ENCODE measurements around the gene KCNE3. TPM values are rescaled to one million over a fixed set of nuclear protein-coding genes. Genes with fewer than 3 reads are reported as not detected.
A peak's percentile ranks its signal among the peaks of the same experiment; 100 is the strongest.

Gene KCNE3
- total and polyA plus RNA-seq, 2 donors from 2014 or later: 15.9 to 19.2 TPM

- H3K4me3 ChIP-seq (ENCODE audit: low read length in 3 of 3): no peak overlapping the region
- no peaks in the 10 kb centered on the region for H3K36me3 ChIP-seq (ENCODE audit: control insufficient read depth in 2 of 3, insufficient read depth in 3 of 3, low read length in 3 of 3)
- DNase-seq: no peak
- TF ChIP-seq, protein P1, sequence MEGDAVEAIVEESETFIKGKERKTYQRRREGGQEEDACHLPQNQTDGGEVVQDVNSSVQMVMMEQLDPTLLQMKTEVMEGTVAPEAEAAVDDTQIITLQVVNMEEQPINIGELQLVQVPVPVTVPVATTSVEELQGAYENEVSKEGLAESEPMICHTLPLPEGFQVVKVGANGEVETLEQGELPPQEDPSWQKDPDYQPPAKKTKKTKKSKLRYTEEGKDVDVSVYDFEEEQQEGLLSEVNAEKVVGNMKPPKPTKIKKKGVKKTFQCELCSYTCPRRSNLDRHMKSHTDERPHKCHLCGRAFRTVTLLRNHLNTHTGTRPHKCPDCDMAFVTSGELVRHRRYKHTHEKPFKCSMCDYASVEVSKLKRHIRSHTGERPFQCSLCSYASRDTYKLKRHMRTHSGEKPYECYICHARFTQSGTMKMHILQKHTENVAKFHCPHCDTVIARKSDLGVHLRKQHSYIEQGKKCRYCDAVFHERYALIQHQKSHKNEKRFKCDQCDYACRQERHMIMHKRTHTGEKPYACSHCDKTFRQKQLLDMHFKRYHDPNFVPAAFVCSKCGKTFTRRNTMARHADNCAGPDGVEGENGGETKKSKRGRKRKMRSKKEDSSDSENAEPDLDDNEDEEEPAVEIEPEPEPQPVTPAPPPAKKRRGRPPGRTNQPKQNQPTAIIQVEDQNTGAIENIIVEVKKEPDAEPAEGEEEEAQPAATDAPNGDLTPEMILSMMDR (IDR thresholded peaks at IDR 0.05; ENCODE audit: borderline replicate concordance, extremely low read depth, insufficient read depth): no peak
- H3K4me1 ChIP-seq (ENCODE audit: control insufficient read depth in 2 of 3, insufficient read depth in 2 of 3, low read depth in 1 of 3, low read length in 3 of 3): peaks cover 0 to 19% (median 7%) of the 10 kb centered on the region in 3 donors
- H3K27ac ChIP-seq (ENCODE audit: low read depth in 2 of 2, low read length in 2 of 2): no peak overlapping the region
- intact Hi-C loops (cut with DNase I): no loop called here
- no peak for FAIRE-seq
- H3K9ac ChIP-seq (ENCODE audit: low read length in 3 of 3): no peak overlapping the region
- no peaks in the 10 kb centered on the region for H3K9me3 ChIP-seq (ENCODE audit: control insufficient read depth in 2 of 3, insufficient read depth in 1 of 3, low read length in 3 of 3)
- no peaks in the 10 kb centered on the region for H3K27me3 ChIP-seq (ENCODE audit: control insufficient read depth, insufficient read depth, low read length)
Measured at GRCh38 chr11:74468936-74469335, 1.6 kb upstream of the KCNE3 start.

- intact Hi-C loops (cut with DNase I): no loop called here
- Histone ChIP-seq H3K9ac (ENCODE audit: low read length in 3 of 3) (no peak overlapping the region), H3K27ac (ENCODE audit: low read depth in 2 of 2, low read length in 2 of 2) (no peak overlapping the region), H3K27me3 (ENCODE audit: control insufficient read depth, insufficient read depth, low read length) (no peaks in the 10 kb centered on the region), H3K9me3 (ENCODE audit: control insufficient read depth in 2 of 3, insufficient read depth in 1 of 3, low read length in 3 of 3) (no peaks in the 10 kb centered on the region), H3K4me1 (ENCODE audit: control insufficient read depth in 2 of 3, insufficient read depth in 2 of 3, low read depth in 1 of 3, low read length in 3 of 3) (peaks cover 0 to 19% (median 7%) of the 10 kb centered on the region in 3 donors), H3K4me3 (ENCODE audit: low read length in 3 of 3) (no peak overlapping the region), H3K36me3 (ENCODE audit: control insufficient read depth in 2 of 3, insufficient read depth in 3 of 3, low read length in 3 of 3) (no peaks in the 10 kb centered on the region)
- DNase-seq (no peak), FAIRE-seq (no peak)
- TF ChIP-seq, protein P1 (IDR thresholded peaks at IDR 0.05; ENCODE audit: borderline replicate concordance, extremely low read depth, insufficient read depth): no peak
Measured at GRCh38 chr11:74468521-74468920, 1.2 kb upstream of the KCNE3 start.

DNA sequence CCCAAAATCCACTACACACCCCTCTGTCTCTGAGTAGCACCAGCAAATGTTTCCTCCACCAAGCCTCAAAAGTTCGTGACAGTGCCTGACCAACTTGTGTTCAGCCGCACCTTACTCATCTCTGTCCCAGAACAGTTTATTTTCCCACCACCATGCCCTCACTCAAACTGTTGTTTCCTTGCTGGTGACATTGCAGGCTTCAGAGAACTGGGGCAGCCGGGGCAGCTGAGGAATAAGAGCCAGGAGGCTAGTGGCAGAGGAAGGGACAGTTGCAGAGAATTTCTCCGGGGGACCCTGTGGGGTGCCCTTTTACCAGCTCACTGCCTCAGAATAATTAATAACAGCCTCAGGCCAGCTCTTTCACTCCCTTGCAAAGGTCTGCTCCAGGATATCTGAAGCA lies 709 bp upstream of the KCNE3 start:
- Histone ChIP-seq H3K4me1 (ENCODE audit: control insufficient read depth in 2 of 3, insufficient read depth in 2 of 3, low read depth in 1 of 3, low read length in 3 of 3) (peaks cover 0 to 19% (median 7%) of the 10 kb centered on the region in 3 donors), H3K9me3 (ENCODE audit: control insufficient read depth in 2 of 3, insufficient read depth in 1 of 3, low read length in 3 of 3) (no peaks in the 10 kb centered on the region), H3K27ac (ENCODE audit: low read depth in 2 of 2, low read length in 2 of 2) (peak overlapping the region; percentile 64 to 71), H3K9ac (ENCODE audit: low read length in 3 of 3) (no peak overlapping the region), H3K27me3 (ENCODE audit: control insufficient read depth, insufficient read depth, low read length) (no peaks in the 10 kb centered on the region), H3K4me3 (ENCODE audit: low read length in 3 of 3) (peak overlapping the region; percentile 9 to 83 (median 39)), H3K36me3 (ENCODE audit: control insufficient read depth in 2 of 3, insufficient read depth in 3 of 3, low read length in 3 of 3) (no peaks in the 10 kb centered on the region)
- TF ChIP-seq, protein P1 (IDR thresholded peaks at IDR 0.05; ENCODE audit: borderline replicate concordance, extremely low read depth, insufficient read depth): no peak
- intact Hi-C loops (cut with DNase I): no loop called here
- DNase-seq (no peak), FAIRE-seq (no peak)

- Histone ChIP-seq H3K4me3 (ENCODE audit: low read length in 3 of 3) (peak overlapping the region in 1 of 3 donors; percentile 83), H3K9me3 (ENCODE audit: control insufficient read depth in 2 of 3, insufficient read depth in 1 of 3, low read length in 3 of 3) (no peaks in the 10 kb centered on the region), H3K4me1 (ENCODE audit: control insufficient read depth in 2 of 3, insufficient read depth in 2 of 3, low read depth in 1 of 3, low read length in 3 of 3) (peaks cover 0 to 26% (median 18%) of the 10 kb centered on the region in 3 donors), H3K36me3 (ENCODE audit: control insufficient read depth in 2 of 3, insufficient read depth in 3 of 3, low read length in 3 of 3) (peaks cover 0 to 5% (median 0%) of the 10 kb centered on the region in 3 donors), H3K27me3 (ENCODE audit: control insufficient read depth, insufficient read depth, low read length) (no peaks in the 10 kb centered on the region), H3K27ac (ENCODE audit: low read depth in 2 of 2, low read length in 2 of 2) (no peak overlapping the region), H3K9ac (ENCODE audit: low read length in 3 of 3) (no peak overlapping the region)
- FAIRE-seq: no peak
- TF ChIP-seq, protein P1 (IDR thresholded peaks at IDR 0.05; ENCODE audit: borderline replicate concordance, extremely low read depth, insufficient read depth): no peak
- DNase-seq: no peak
- intact Hi-C loops (cut with DNase I): no loop called here
Measured at GRCh38 chr11:74465291-74465708, 2.0 kb downstream of the KCNE3 start.
